ENCODE data around the gene TPM3.
"Not testable (repeated sequence)": the region's sequence is repeated elsewhere in the genome, so short reads cannot be mapped to it uniquely, and the experiment has no call there.

TPM3 gene

GRCh38 chr1:154191990-154192461 is at the start of gene TPM3:
Gene TPM3, minus strand, starts transcription at chr1:154192100. Its CDS starts 82 bp downstream, at chr1:154192018.
- peak in 1 of 2 donors; percentile 28 for DNase-seq

- no peak for DNase-seq
Measured at GRCh38 chr1:154240294-154240833, 48.5 kb upstream of the TPM3 start.

GRCh38 chr1:154239491-154239890 is 47.6 kb upstream of the TPM3 start:
- no peak for DNase-seq

- no peak for DNase-seq
Measured at GRCh38 chr1:154237880-154238506, 46.1 kb upstream of the TPM3 start.

- no peak for DNase-seq
Measured at GRCh38 chr1:154237435-154237834, 45.5 kb upstream of the TPM3 start.

- no peak for DNase-seq
Measured at GRCh38 chr1:154236855-154237254, 45.0 kb upstream of the TPM3 start.

GRCh38 chr1:154233127-154233526 is 41.2 kb upstream of the TPM3 start:
- DNase-seq, result not testable (repeated sequence)

GRCh38 chr1:154231112-154231511 is 39.2 kb upstream of the TPM3 start:
- DNase-seq, result not testable (repeated sequence)

- no peak for DNase-seq
Measured at GRCh38 chr1:154225370-154225769, 33.5 kb upstream of the TPM3 start.

- peak; percentile 61 to 73 for DNase-seq
Measured at GRCh38 chr1:154223621-154224020, 31.7 kb upstream of the TPM3 start.

GRCh38 chr1:154222918-154223317 is 31.0 kb upstream of the TPM3 start:
- DNase-seq, result no peak

GRCh38 chr1:154222518-154222917 is 30.6 kb upstream of the TPM3 start:
- DNase-seq, result no peak

- DNase-seq, result peak; percentile 48 to 61
Measured at GRCh38 chr1:154221278-154222001, 29.5 kb upstream of the TPM3 start.

GRCh38 chr1:154220970-154221277 is 29.0 kb upstream of the TPM3 start:
- no peak for DNase-seq

GRCh38 chr1:154220071-154220969 is 28.4 kb upstream of the TPM3 start, which contains the start of gene UBAP2L:
Gene UBAP2L, plus strand, starts transcription at chr1:154220955. Its CDS starts 4,169 bp downstream, at chr1:154225124.
- peak; percentile 99 for DNase-seq

- DNase-seq, result peak; percentile 38 to 44
Measured at GRCh38 chr1:154219541-154219940, 27.6 kb upstream of the TPM3 start.

GRCh38 chr1:154218545-154218944 is 26.6 kb upstream of the TPM3 start:
- DNase-seq, result no peak

GRCh38 chr1:154213274-154213673 is 21.4 kb upstream of the TPM3 start:
- DNase-seq, result no peak

- DNase-seq, result no peak
Measured at GRCh38 chr1:154212083-154212482, 20.2 kb upstream of the TPM3 start.

- DNase-seq, result no peak
Measured at GRCh38 chr1:154208677-154209388, 16.9 kb upstream of the TPM3 start.

GRCh38 chr1:154207262-154207661 is 15.4 kb upstream of the TPM3 start:
- DNase-seq, result no peak

- no peak for DNase-seq
Measured at GRCh38 chr1:154206196-154206595, 14.3 kb upstream of the TPM3 start, which contains the start of gene CFAP141. Gene CFAP141, minus strand, starts transcription at chr1:154206333. Its CDS starts 26 bp downstream, at chr1:154206307.
